ENCODE measurements around the gene SLC39A11.

DNA sequence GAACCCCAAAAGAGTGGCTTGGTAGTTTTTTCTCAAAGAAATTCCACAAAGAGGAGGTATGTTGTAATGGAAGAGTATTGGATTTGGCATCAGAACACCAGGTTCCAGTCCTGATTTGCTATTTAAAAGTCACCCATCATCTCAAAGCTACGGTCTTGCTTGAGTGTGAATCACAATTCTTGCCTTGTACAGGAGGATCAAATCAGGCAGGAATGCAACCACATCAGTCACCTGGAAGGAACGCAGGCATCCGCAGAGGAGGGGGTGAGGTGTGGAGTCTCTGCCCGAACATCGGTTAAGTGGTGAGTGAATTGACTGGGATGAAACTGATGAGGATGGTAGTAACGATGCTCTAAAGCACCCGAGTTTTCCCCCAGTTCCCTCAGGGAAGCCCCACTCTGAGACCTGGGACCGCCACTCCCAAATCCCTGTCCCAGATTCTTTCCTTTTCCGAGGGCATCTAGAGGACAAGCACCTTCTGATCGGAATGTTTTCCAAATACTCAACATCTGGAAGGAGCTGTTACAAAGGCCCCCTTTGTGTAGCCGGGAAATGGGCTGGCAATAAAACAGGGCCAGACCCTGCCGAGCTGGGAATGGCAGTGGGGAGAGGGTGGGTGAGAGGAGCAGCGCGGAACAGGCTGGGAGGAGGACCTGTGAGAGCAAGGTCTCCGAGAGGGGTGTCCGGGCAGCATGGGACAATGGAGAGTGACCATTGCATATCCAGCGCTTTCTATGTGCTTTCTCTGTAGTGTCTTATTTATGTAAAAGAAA, 469.6 kb downstream of the SLC39A11 start:
- TF ChIP-seq ZNF70 (CRISPR knock-in tag; IDR thresholded peaks at IDR 0.05) (no peak), TCF4 (CRISPR knock-in tag; IDR thresholded peaks at IDR 0.05; ENCODE audit: borderline replicate concordance) (no peak), CSRNP3 (CRISPR knock-in tag; IDR thresholded peaks at IDR 0.05) (no peak), ZFP3 (CRISPR knock-in tag; IDR thresholded peaks at IDR 0.05) (no peak), ARNTL (CRISPR knock-in tag; IDR thresholded peaks at IDR 0.05; ENCODE audit: borderline replicate concordance, low read depth) (no peak), ZNF565 (CRISPR knock-in tag; conservative IDR thresholded peaks at IDR 0.05; ENCODE audit: low read depth) (no peak), CSDC2 (CRISPR knock-in tag; IDR thresholded peaks at IDR 0.05) (no peak)
- TF ChIP-seq, protein P1, sequence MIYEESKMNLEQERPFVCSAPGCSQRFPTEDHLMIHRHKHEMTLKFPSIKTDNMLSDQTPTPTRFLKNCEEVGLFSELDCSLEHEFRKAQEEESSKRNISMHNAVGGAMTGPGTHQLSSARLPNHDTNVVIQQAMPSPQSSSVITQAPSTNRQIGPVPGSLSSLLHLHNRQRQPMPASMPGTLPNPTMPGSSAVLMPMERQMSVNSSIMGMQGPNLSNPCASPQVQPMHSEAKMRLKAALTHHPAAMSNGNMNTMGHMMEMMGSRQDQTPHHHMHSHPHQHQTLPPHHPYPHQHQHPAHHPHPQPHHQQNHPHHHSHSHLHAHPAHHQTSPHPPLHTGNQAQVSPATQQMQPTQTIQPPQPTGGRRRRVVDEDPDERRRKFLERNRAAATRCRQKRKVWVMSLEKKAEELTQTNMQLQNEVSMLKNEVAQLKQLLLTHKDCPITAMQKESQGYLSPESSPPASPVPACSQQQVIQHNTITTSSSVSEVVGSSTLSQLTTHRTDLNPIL (CRISPR knock-in tag; IDR thresholded peaks at IDR 0.05; ENCODE audit: low read depth), result no peak

Measured in SK-N-SH treated with all-trans-retinoic acid at 6 μM for 48 hours (cell line).